Fibroblast of upper back skin (primary cell): ENCODE data around the gene ING5.

ENCODE experiments used
- DNase-seq: peaks from one replicate; pipeline ENCODE4 v3.0.0-alpha.2; 2013

ING5 gene

GRCh38 chr2:241777686-241778627, 76.1 kb downstream of the ING5 start:
- DNase-seq, result no peak
